Measurements from ENCODE around the gene LHPP.

GRCh38 chr10:124629842-124630241, 168.2 kb downstream of the LHPP start:
- TF ChIP-seq CTCF (conservative IDR thresholded peaks at IDR 0.05) = no peak
- no peak for TF ChIP-seq ZFX (IDR thresholded peaks at IDR 0.05)
